ENCODE measurements around the gene C1QTNF8. TPM values are rescaled to one million over a fixed set of nuclear protein-coding genes. Genes with fewer than 3 reads are reported as not detected.

The C1QTNF8 gene
- total RNA-seq, 4 donors from 2014 or later = not detected

DNA sequence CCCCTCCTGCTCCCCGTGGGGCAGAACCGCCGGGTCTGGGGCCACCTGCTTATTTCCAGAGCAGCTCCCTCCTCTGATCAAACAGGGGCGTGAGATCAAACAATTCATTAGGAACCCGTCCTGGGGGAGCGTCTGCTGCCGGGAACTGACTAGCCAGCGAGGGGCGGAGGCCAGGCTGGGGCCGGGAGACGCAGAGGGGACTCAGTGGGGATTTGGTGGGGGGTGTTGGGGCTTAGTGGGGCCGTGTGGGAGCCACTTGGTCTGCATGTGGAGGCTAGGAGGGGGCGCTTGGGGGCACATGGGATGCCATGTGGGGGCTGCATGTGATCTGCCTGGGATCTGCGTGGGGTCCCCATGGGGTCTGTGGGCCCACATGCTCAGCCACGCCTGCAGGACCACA, 36.4 kb upstream of the C1QTNF8 start:
- Histone ChIP-seq H3K36me3 (no peaks in the 10 kb centered on the region), H3K4me3 (no peak overlapping the region), H3K27ac (replicated peaks in 1 of 4) (no peak overlapping the region), H3K27me3 (no peaks in the 10 kb centered on the region), H3K9me3 (no peaks in the 10 kb centered on the region), H3K4me1 (no peaks in the 10 kb centered on the region)
- intact Hi-C loops (cut with DNase I) = no loop called here
- no peak for DNase-seq (ENCODE audit: extremely low spot score)
- TF ChIP-seq, protein P1, sequence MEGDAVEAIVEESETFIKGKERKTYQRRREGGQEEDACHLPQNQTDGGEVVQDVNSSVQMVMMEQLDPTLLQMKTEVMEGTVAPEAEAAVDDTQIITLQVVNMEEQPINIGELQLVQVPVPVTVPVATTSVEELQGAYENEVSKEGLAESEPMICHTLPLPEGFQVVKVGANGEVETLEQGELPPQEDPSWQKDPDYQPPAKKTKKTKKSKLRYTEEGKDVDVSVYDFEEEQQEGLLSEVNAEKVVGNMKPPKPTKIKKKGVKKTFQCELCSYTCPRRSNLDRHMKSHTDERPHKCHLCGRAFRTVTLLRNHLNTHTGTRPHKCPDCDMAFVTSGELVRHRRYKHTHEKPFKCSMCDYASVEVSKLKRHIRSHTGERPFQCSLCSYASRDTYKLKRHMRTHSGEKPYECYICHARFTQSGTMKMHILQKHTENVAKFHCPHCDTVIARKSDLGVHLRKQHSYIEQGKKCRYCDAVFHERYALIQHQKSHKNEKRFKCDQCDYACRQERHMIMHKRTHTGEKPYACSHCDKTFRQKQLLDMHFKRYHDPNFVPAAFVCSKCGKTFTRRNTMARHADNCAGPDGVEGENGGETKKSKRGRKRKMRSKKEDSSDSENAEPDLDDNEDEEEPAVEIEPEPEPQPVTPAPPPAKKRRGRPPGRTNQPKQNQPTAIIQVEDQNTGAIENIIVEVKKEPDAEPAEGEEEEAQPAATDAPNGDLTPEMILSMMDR (IDR thresholded peaks at IDR 0.05) = no peak
- no peak for TF ChIP-seq POLR2A (IDR thresholded peaks at IDR 0.05; ENCODE audit: low read depth)
- TF ChIP-seq EP300 (IDR thresholded peaks at IDR 0.05) = no peak
- no peak for TF ChIP-seq POLR2AphosphoS5 (IDR thresholded peaks at IDR 0.05)
- 65% methylated on average over 8 of the region's 15 CpGs for WGBS

DNA sequence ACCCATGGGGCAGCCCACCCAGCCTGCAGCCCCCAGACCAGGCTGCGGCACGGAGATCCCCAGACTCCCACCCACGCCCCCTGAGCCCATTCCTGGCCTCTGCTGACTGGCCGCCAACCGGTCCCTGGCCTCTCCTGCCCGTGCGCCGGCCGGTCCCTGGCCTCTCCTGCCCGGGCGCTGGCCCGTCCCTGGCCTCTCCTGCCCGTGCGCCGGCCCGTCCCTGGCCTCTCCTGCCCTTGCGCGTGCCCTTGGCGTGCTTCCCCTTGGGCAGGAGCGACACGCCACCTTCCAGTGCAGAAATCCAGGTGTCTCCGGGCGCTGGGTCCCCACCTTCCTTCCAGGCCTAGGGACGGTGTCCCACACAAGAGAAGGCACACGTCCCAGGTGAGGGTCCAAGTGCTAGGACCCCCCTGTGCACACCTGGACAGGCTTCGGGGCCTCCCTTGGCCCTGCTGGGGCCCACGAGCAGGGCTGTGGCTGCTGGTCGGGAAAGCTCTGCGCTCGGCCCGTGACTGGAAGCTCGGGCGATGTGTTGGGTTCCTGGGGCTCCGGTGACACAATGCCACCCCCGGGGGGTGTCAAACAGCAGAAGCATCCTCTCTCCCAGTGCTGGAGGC, 35.4 kb upstream of the C1QTNF8 start:
- H3K9me3 ChIP-seq = no peaks in the 10 kb centered on the region
- H3K36me3 ChIP-seq = no peaks in the 10 kb centered on the region
- intact Hi-C loops (cut with DNase I) = no loop called here
- TF ChIP-seq EP300 (IDR thresholded peaks at IDR 0.05) (no peak), POLR2A (IDR thresholded peaks at IDR 0.05; ENCODE audit: low read depth) (no peak)
- H3K4me1 ChIP-seq = no peaks in the 10 kb centered on the region
- DNase-seq (ENCODE audit: extremely low spot score) = no peak
- no peak overlapping the region for H3K4me3 ChIP-seq
- H3K27me3 ChIP-seq = no peaks in the 10 kb centered on the region
- no peak overlapping the region for H3K27ac ChIP-seq (replicated peaks in 1 of 4)
- 89% methylated on average over 35 of the region's 35 CpGs for WGBS

DNA sequence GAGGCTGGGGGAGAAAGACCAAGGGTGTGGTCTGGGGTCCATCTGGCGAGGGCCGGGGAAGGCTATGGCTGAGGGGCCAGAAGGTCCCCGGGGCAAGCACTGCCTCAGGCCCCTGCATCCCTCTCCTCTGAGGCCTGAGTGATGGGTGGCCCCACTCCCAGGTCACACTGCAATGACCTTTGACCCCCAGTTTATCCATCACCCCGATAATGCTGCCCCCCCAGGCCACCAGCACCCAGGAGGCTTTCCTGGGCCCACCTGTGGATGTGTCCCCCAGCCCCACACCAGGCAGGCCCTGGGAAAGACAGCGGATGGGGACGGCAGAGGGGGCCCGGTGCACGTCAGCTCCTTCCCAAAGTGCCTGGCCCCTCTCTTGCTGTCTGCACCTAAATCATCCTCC, 34.3 kb upstream of the C1QTNF8 start:
- Histone ChIP-seq H3K4me3 (no peak overlapping the region), H3K4me1 (peaks cover 0 to 6% (median 5%) of the 10 kb centered on the region in 4 donors), H3K36me3 (no peaks in the 10 kb centered on the region), H3K9me3 (no peaks in the 10 kb centered on the region), H3K27ac (replicated peaks in 1 of 4) (no peak overlapping the region), H3K27me3 (no peaks in the 10 kb centered on the region)
- TF ChIP-seq POLR2AphosphoS5 (IDR thresholded peaks at IDR 0.05) (no peak), POLR2A (IDR thresholded peaks at IDR 0.05; ENCODE audit: low read depth) (no peak), EP300 (IDR thresholded peaks at IDR 0.05) (no peak)
- TF ChIP-seq, protein P1 (IDR thresholded peaks at IDR 0.05) = no peak
- intact Hi-C loops (cut with DNase I) = no loop called here
- DNase-seq (ENCODE audit: extremely low spot score) = no peak
- WGBS = 90% methylated on average over 2 of the region's 8 CpGs

DNA sequence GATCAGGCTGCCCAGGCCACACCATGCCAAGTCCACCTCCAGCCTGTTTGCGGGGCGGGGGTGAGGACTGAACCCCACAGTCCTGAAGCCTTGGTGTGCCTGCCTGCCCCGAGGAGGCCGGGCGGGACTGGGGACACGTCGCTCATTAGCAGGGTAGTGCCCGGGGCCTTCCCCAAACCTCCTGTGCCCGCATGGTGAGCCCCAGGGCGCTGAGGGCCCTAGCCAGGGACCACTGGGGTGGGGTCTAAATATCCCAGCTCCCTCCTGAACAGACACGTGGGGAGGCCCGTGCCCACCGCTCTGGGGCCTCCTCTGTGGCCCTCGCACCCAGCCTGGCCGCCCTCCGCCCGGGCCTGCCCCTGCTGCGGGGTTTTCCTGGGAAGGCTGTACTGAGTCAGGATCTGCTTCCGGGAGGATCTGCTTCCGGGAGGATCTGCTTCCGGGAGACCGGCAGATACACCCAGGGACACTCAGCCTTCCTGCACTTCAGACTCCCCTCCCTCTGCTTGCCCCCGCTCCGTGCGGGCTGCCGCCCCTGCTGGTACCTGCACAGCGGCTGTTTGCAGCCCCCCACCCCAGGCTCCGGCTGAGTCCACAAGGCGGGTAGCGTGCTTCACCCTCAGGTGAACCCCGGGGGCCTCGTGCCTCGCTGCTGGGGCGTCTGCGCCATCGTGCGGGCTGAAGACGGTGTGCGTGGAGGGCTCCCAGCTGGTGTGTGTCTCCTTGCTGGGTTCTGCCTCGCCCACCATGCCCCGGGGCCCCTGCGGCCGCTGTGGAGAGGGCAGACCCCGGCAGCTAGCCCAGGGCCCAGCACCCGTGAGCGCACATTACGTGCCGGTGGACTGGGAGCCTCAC, 33.3 kb upstream of the C1QTNF8 start:
- WGBS = 97% methylated on average over 23 of the region's 48 CpGs

More for the DNA sequence above, 33.3 kb upstream of the C1QTNF8 start:
- no peaks in the 10 kb centered on the region for H3K36me3 ChIP-seq
- H3K4me1 ChIP-seq = peaks cover 0 to 10% (median 9%) of the 10 kb centered on the region in 4 donors
- no peak overlapping the region for H3K27ac ChIP-seq (replicated peaks in 1 of 4)
- intact Hi-C loops (cut with DNase I) = no loop called here
- no peak for TF ChIP-seq EP300 (IDR thresholded peaks at IDR 0.05)
- TF ChIP-seq, protein P1 (IDR thresholded peaks at IDR 0.05) = no peak
- TF ChIP-seq POLR2A (IDR thresholded peaks at IDR 0.05; ENCODE audit: low read depth) = no peak
- no peak for TF ChIP-seq POLR2AphosphoS5 (IDR thresholded peaks at IDR 0.05)
- peaks cover 0 to 6% (median 0%) of the 10 kb centered on the region in 4 donors for H3K27me3 ChIP-seq
- H3K4me3 ChIP-seq = no peak overlapping the region
- H3K9me3 ChIP-seq = no peaks in the 10 kb centered on the region
- DNase-seq (ENCODE audit: extremely low spot score) = no peak

Measured in esophagus muscularis mucosa (tissue), 4 donors.